Heart left ventricle (tissue), 13 donors: Measurements from ENCODE around the gene DMRTC2.
A peak's percentile ranks its signal among the peaks of the same experiment; 100 is the strongest.

Source experiments
- POLR2A ChIP-seq, 2 donors: fragments of 450-650 bp; IDR thresholded peaks; one replicate each; pipeline ENCODE4 v1.6.1; 2017; ENCODE audit warnings: antibody characterized with exemption in 2 of 2, mild to moderate bottlenecking in 2 of 2, moderate library complexity in 2 of 2
- TF ChIP-seq, protein P1 (sequence below), 12 donors: fragments of 200-600 bp; sonication (generic) in 4 of 12; IDR thresholded peaks; one replicate each; pipeline versions ENCODE4 v1.5.0 to v1.8.0; 2018 to 2022; ENCODE audit warnings: antibody characterized with exemption in 12 of 12, mild to moderate bottlenecking in 5 of 12
- donor health status: ischemic (EF 13 %, LVEDD 7.1; RV severe dilation, severe dysfunction).
- donor health status: DM: no; HTN: yes; CAD: no.
- donor health status: DM: no; HTN: no; CAD: no.
- donor health status: ischemic (EF 25% LVEDD 6.9; RV normal size, moderate dysfunction).
- donor health status: ischemic (EF 25% LVEDD 5.7; RV mildly dilated, moderate dysfunction).
- donor health status: ischemic (EF 35%, LVEDD 5.7; RV mildly dilated, moderate dysfunction).
- donor health status: nonischemic (EF 11% LVEDD 7.7; RV severe dilation, severe dysfunction).
- donor health status: DM: yes; HTN: yes; CAD: no.
- donor health status: PGD.
- donor health status: ischemic (EF 29% LVEDD 5.4; RV normal size, mild dysfunction).
- donor health status: nonischemic (EF 23%, LVEDD 6.1; RV moderate dilation, normal function).

DNA sequence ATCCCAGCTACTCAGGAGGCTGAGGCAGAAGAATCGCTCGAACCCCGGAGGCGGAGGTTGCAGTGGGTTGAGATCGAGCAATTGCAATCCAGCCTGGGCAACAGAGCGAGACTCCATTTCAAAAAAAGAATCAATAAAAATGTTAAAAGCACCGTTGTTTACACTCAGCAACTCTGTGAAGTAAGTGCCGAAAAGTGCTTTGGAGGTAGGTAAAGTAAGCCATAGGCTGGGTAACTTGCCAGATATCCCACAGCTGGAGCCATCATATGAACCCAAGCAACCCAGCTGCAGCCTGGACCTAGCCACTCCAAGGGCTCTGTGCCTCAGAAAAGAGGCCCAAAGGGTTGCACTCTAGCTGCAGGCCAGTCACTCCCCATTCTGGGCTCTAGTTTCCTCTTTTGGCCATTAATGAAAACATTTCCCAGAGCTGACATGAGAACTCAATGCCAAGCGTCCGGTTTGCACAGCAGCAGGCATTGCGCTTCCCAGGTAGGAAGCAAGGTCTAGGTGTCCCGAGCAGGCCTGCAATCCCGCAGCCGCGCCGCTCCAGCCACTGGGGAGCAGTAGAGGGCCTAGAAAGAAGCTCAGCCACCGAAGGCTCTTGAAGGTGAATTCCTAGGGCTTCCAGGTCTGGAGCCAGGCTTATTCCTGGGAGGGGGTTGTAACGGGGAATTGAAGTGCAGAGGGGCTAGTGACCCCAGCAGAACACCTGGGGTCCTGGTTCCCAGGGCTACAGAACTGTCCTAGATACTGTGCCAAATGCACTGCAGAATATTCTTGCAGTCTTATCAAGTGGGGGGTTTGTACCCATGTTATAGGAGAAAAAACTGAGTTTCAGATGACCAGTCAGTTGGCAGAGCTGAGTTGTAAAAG lies 28.2 kb downstream of the DMRTC2 start:
- TF ChIP-seq, protein P1, sequence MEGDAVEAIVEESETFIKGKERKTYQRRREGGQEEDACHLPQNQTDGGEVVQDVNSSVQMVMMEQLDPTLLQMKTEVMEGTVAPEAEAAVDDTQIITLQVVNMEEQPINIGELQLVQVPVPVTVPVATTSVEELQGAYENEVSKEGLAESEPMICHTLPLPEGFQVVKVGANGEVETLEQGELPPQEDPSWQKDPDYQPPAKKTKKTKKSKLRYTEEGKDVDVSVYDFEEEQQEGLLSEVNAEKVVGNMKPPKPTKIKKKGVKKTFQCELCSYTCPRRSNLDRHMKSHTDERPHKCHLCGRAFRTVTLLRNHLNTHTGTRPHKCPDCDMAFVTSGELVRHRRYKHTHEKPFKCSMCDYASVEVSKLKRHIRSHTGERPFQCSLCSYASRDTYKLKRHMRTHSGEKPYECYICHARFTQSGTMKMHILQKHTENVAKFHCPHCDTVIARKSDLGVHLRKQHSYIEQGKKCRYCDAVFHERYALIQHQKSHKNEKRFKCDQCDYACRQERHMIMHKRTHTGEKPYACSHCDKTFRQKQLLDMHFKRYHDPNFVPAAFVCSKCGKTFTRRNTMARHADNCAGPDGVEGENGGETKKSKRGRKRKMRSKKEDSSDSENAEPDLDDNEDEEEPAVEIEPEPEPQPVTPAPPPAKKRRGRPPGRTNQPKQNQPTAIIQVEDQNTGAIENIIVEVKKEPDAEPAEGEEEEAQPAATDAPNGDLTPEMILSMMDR (IDR thresholded peaks at IDR 0.05), result peak; percentile 52 to 72 (median 64)
- no peak for TF ChIP-seq POLR2A (IDR thresholded peaks at IDR 0.05)
